Measurements from ENCODE around the gene ZFAND3. TPM values are rescaled to one million over a fixed set of nuclear protein-coding genes. Genes with fewer than 3 reads are reported as not detected.
A peak's percentile ranks its signal among the peaks of the same experiment; 100 is the strongest.

The ZFAND3 gene
- total and polyA plus RNA-seq, 10 of the 15 experiments (the other 5 are each of a cell fraction or from before 2014, with no cell fraction given), result 0.90 to 34.4 (median 16.3) TPM

DNA sequence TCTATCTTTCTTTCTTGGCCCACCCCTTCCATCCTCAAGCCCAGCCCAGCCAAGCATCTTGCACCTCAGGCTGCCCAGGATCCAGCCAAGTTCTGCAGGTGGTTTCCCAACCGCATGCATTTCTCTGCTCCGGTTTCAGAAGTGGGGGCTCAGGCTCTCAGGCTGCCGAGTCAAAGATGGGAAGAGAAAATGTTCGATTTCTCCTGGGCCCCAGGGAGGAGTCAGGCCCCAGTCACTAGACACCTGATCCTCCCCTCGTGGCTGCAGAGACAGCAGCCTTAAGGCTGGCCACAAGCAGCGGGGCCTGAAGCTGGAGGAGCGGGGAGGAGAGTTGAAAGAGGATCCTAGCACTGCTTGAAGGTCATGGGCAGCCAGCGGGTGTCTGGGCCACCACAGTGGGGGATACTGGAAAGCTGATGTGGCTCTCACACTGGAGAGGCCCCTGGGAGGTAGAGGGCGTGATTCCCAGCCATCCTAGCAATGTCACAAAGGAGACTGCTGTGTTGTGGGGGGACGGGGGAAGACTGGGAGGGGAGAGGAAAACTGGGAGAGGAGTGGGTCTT is 42.2 kb upstream of the ZFAND3 start (continued):
- TF ChIP-seq, protein P1, sequence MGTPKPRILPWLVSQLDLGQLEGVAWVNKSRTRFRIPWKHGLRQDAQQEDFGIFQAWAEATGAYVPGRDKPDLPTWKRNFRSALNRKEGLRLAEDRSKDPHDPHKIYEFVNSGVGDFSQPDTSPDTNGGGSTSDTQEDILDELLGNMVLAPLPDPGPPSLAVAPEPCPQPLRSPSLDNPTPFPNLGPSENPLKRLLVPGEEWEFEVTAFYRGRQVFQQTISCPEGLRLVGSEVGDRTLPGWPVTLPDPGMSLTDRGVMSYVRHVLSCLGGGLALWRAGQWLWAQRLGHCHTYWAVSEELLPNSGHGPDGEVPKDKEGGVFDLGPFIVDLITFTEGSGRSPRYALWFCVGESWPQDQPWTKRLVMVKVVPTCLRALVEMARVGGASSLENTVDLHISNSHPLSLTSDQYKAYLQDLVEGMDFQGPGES (IDR thresholded peaks at IDR 0.05), result no peak
- TF ChIP-seq, protein P2, sequence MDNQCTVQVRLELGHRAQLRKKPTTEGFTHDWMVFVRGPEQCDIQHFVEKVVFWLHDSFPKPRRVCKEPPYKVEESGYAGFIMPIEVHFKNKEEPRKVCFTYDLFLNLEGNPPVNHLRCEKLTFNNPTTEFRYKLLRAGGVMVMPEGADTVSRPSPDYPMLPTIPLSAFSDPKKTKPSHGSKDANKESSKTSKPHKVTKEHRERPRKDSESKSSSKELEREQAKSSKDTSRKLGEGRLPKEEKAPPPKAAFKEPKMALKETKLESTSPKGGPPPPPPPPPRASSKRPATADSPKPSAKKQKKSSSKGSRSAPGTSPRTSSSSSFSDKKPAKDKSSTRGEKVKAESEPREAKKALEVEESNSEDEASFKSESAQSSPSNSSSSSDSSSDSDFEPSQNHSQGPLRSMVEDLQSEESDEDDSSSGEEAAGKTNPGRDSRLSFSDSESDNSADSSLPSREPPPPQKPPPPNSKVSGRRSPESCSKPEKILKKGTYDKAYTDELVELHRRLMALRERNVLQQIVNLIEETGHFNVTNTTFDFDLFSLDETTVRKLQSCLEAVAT (IDR thresholded peaks at IDR 0.05), result peak; percentile 99
- TF ChIP-seq EP300 (IDR thresholded peaks at IDR 0.05; ENCODE audit: borderline replicate concordance in 1 of 2, control insufficient read depth in 1 of 2, low read depth in 2 of 2, low read length in 2 of 2) (no peak), HDAC6 (IDR thresholded peaks at IDR 0.05; ENCODE audit: unreplicated experiment) (no peak), BRCA1 (IDR thresholded peaks at IDR 0.05; ENCODE audit: low read depth, low read length) (no peak), SREBF1 (IDR thresholded peaks at IDR 0.05; ENCODE audit: low read length) (no peak), CBFB (IDR thresholded peaks at IDR 0.05; ENCODE audit: low read depth) (0 out of 2 replicates have a peak, but pooled peaks have one; percentile 62), ZBED1 (IDR thresholded peaks at IDR 0.05; ENCODE audit: borderline replicate concordance) (no peak), RFX5 (IDR thresholded peaks at IDR 0.05; ENCODE audit: low read depth, low read length) (no peak), MYB (IDR thresholded peaks at IDR 0.05; ENCODE audit: borderline replicate concordance, low read depth, low read length) (no peak), HDGF (IDR thresholded peaks at IDR 0.05) (no peak), JUND (IDR thresholded peaks at IDR 0.05; ENCODE audit: low read depth, low read length) (no peak), FOXK2 (IDR thresholded peaks at IDR 0.05) (no peak), CHD4 (IDR thresholded peaks at IDR 0.05) (no peak), DPF2 (IDR thresholded peaks at IDR 0.05) (no peak)
- TF ChIP-seq, protein P3, sequence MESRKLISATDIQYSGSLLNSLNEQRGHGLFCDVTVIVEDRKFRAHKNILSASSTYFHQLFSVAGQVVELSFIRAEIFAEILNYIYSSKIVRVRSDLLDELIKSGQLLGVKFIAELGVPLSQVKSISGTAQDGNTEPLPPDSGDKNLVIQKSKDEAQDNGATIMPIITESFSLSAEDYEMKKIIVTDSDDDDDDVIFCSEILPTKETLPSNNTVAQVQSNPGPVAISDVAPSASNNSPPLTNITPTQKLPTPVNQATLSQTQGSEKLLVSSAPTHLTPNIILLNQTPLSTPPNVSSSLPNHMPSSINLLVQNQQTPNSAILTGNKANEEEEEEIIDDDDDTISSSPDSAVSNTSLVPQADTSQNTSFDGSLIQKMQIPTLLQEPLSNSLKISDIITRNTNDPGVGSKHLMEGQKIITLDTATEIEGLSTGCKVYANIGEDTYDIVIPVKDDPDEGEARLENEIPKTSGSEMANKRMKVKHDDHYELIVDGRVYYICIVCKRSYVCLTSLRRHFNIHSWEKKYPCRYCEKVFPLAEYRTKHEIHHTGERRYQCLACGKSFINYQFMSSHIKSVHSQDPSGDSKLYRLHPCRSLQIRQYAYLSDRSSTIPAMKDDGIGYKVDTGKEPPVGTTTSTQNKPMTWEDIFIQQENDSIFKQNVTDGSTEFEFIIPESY (IDR thresholded peaks at IDR 0.05), result no peak
- TF ChIP-seq, protein P4, sequence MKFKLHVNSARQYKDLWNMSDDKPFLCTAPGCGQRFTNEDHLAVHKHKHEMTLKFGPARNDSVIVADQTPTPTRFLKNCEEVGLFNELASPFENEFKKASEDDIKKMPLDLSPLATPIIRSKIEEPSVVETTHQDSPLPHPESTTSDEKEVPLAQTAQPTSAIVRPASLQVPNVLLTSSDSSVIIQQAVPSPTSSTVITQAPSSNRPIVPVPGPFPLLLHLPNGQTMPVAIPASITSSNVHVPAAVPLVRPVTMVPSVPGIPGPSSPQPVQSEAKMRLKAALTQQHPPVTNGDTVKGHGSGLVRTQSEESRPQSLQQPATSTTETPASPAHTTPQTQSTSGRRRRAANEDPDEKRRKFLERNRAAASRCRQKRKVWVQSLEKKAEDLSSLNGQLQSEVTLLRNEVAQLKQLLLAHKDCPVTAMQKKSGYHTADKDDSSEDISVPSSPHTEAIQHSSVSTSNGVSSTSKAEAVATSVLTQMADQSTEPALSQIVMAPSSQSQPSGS (IDR thresholded peaks at IDR 0.05; ENCODE audit: low read length), result no peak
- TF ChIP-seq, protein P5, sequence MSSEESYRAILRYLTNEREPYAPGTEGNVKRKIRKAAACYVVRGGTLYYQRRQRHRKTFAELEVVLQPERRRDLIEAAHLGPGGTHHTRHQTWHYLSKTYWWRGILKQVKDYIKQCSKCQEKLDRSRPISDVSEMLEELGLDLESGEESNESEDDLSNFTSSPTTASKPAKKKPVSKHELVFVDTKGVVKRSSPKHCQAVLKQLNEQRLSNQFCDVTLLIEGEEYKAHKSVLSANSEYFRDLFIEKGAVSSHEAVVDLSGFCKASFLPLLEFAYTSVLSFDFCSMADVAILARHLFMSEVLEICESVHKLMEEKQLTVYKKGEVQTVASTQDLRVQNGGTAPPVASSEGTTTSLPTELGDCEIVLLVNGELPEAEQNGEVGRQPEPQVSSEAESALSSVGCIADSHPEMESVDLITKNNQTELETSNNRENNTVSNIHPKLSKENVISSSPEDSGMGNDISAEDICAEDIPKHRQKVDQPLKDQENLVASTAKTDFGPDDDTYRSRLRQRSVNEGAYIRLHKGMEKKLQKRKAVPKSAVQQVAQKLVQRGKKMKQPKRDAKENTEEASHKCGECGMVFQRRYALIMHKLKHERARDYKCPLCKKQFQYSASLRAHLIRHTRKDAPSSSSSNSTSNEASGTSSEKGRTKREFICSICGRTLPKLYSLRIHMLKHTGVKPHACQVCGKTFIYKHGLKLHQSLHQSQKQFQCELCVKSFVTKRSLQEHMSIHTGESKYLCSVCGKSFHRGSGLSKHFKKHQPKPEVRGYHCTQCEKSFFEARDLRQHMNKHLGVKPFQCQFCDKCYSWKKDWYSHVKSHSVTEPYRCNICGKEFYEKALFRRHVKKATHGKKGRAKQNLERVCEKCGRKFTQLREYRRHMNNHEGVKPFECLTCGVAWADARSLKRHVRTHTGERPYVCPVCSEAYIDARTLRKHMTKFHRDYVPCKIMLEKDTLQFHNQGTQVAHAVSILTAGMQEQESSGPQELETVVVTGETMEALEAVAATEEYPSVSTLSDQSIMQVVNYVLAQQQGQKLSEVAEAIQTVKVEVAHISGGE (CRISPR knock-in tag; IDR thresholded peaks at IDR 0.05), result no peak
- TF ChIP-seq, protein P6, sequence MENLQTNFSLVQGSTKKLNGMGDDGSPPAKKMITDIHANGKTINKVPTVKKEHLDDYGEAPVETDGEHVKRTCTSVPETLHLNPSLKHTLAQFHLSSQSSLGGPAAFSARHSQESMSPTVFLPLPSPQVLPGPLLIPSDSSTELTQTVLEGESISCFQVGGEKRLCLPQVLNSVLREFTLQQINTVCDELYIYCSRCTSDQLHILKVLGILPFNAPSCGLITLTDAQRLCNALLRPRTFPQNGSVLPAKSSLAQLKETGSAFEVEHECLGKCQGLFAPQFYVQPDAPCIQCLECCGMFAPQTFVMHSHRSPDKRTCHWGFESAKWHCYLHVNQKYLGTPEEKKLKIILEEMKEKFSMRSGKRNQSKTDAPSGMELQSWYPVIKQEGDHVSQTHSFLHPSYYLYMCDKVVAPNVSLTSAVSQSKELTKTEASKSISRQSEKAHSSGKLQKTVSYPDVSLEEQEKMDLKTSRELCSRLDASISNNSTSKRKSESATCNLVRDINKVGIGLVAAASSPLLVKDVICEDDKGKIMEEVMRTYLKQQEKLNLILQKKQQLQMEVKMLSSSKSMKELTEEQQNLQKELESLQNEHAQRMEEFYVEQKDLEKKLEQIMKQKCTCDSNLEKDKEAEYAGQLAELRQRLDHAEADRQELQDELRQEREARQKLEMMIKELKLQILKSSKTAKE (IDR thresholded peaks at IDR 0.05; ENCODE audit: low read depth, poor library complexity, severe bottlenecking), result no peak
